ENCODE data around the gene PLIN1.

PLIN1 gene

GRCh38 chr15:89621547-89621946 is 57.6 kb downstream of the PLIN1 start:
- Histone ChIP-seq H3K4me3 (ENCODE audit: low read depth, low read length) (no peak overlapping the region), H3K36me3 (ENCODE audit: control insufficient read depth in 2 of 2, insufficient read depth in 1 of 2, low read length in 2 of 2) (peaks cover 90 to 95% of the 10 kb centered on the region in 2 experiments), H3K4me1 (ENCODE audit: control insufficient read depth, insufficient read depth, low read length) (no peaks in the 10 kb centered on the region), H3K9me3 (ENCODE audit: control insufficient read depth, insufficient read depth, low read depth, low read length) (no peaks in the 10 kb centered on the region), H3K27ac (ENCODE audit: extremely low read depth, low read depth, low read length) (no peak overlapping the region)
- ChIA-PET CTCF (no interaction called here), POLR2A (interaction anchor here (0.6 kb wide), 1 partner anchor 39 kb away, joined by 3 read pairs; no protein-coding TSS in a partner anchor)
- TF ChIP-seq ZFHX2 (tag by site-specific recombination; conservative IDR thresholded peaks at IDR 0.05) (peak; percentile 57), EGR2 (tag by site-specific recombination; IDR thresholded peaks at IDR 0.05; ENCODE audit: low read depth) (peak; percentile 62), FEZF1 (tag by site-specific recombination; IDR thresholded peaks at IDR 0.05) (no peak)

GRCh38 chr15:89616228-89616627 is 62.9 kb downstream of the PLIN1 start:
- H3K27ac ChIP-seq (ENCODE audit: extremely low read depth, low read depth, low read length): no peak overlapping the region
- H3K4me1 ChIP-seq (ENCODE audit: control insufficient read depth, insufficient read depth, low read length): no peaks in the 10 kb centered on the region
- H3K4me3 ChIP-seq (ENCODE audit: low read depth, low read length): no peak overlapping the region
- TF ChIP-seq ZNF155 (tag by site-specific recombination; IDR thresholded peaks at IDR 0.05) (no peak), ZNF623 (tag by site-specific recombination; IDR thresholded peaks at IDR 0.05) (no peak), ZNF639 (tag by site-specific recombination; IDR thresholded peaks at IDR 0.05) (no peak), ZNF121 (tag by site-specific recombination; IDR thresholded peaks at IDR 0.05) (no peak), ZNF433 (tag by site-specific recombination; IDR thresholded peaks at IDR 0.05; ENCODE audit: low read depth) (no peak), KLF9 (tag by site-specific recombination; IDR thresholded peaks at IDR 0.05; ENCODE audit: low read depth) (no peak), ZBTB11 (tag by site-specific recombination; conservative IDR thresholded peaks at IDR 0.05; ENCODE audit: low read depth) (no peak), ZNF530 (tag by site-specific recombination; IDR thresholded peaks at IDR 0.05; ENCODE audit: low read depth) (no peak), ZNF132 (tag by site-specific recombination; IDR thresholded peaks at IDR 0.05; ENCODE audit: borderline replicate concordance) (no peak), ZNF366 (tag by site-specific recombination; conservative IDR thresholded peaks at IDR 0.05) (no peak), ZNF664 (tag by site-specific recombination; IDR thresholded peaks at IDR 0.05) (no peak), ZNF423 (tag by site-specific recombination; IDR thresholded peaks at IDR 0.05) (no peak), SP2 (tag by site-specific recombination; IDR thresholded peaks at IDR 0.05) (no peak), FEZF1 (tag by site-specific recombination; IDR thresholded peaks at IDR 0.05) (no peak), ZNF621 (tag by site-specific recombination; IDR thresholded peaks at IDR 0.05) (no peak), ZNF335 (tag by site-specific recombination; conservative IDR thresholded peaks at IDR 0.05) (no peak)
- no peaks in the 10 kb centered on the region for H3K9me3 ChIP-seq (ENCODE audit: control insufficient read depth, insufficient read depth, low read depth, low read length)
- POLR2A ChIA-PET: no interaction called here
- peaks cover 92 to 98% of the 10 kb centered on the region in 2 experiments for H3K36me3 ChIP-seq (ENCODE audit: control insufficient read depth in 2 of 2, insufficient read depth in 1 of 2, low read length in 2 of 2)
- CTCF ChIA-PET: interaction anchor here (0.5 to 1.6 kb wide), 2 partner anchors 23 to 28 kb away, joined by 3 to 7 read pairs; no protein-coding TSS in a partner anchor

GRCh38 chr15:89615135-89615534 is 64.0 kb downstream of the PLIN1 start:
- ChIA-PET POLR2A (interaction anchor here (1.4 kb wide), 1 partner anchor 40 kb away, joined by 3 read pairs; the partner anchor contains the start of gene TICRR), CTCF (interaction anchor here (0.6 to 1.6 kb wide), 2 partner anchors 27 to 139 kb away, joined by 3 to 7 read pairs; no protein-coding TSS in a partner anchor)
- Histone ChIP-seq H3K36me3 (ENCODE audit: control insufficient read depth in 2 of 2, insufficient read depth in 1 of 2, low read length in 2 of 2) (peaks cover 92 to 98% of the 10 kb centered on the region in 2 experiments), H3K27ac (ENCODE audit: extremely low read depth, low read depth, low read length) (no peak overlapping the region), H3K9me3 (ENCODE audit: control insufficient read depth, insufficient read depth, low read depth, low read length) (no peaks in the 10 kb centered on the region), H3K4me3 (ENCODE audit: low read depth, low read length) (no peak overlapping the region), H3K4me1 (ENCODE audit: control insufficient read depth, insufficient read depth, low read length) (no peaks in the 10 kb centered on the region)
- TF ChIP-seq PBX3 (CRISPR knock-in tag; IDR thresholded peaks at IDR 0.05) (no peak), MZF1 (tag by site-specific recombination; IDR thresholded peaks at IDR 0.05; ENCODE audit: borderline replicate concordance) (no peak)
